SK-N-SH treated with all-trans-retinoic acid at 6 μM for 48 hours (cell line): ENCODE results near the gene UHRF1.

Source experiments
- ARNTL ChIP-seq: fragments of 450-650 bp; formaldehyde crosslinking; IDR thresholded peaks from 2 replicates; pipeline ENCODE4 v1.5.0; 2020; ENCODE audit warnings: low read depth, mild to moderate bottlenecking, moderate library complexity, borderline replicate concordance
- CREB5 ChIP-seq: fragments of 250-450 bp; sonication (Bioruptor Pico); IDR thresholded peaks from 2 replicates; pipeline ENCODE4 v1.5.1; 2020; ENCODE audit warnings: low read depth, mild to moderate bottlenecking, moderate library complexity
- CSDC2 ChIP-seq: fragments of 250-450 bp; sonication (Bioruptor Pico); IDR thresholded peaks from 2 replicates; pipeline ENCODE4 v1.5.0; 2020; ENCODE audit warnings: mild to moderate bottlenecking, moderate library complexity
- CSRNP3 ChIP-seq: fragments of 250-450 bp; sonication (Bioruptor Pico); IDR thresholded peaks from 2 replicates; pipeline ENCODE4 v1.5.1; 2021; ENCODE audit warnings: mild to moderate bottlenecking, moderate library complexity
- OSR1 ChIP-seq: fragments of 250-450 bp; sonication (Bioruptor Pico); IDR thresholded peaks from 2 replicates; pipeline ENCODE4 v1.8.0; 2022; ENCODE audit warnings: moderate library complexity, mild to moderate bottlenecking, inconsistent platforms
- PATZ1 ChIP-seq: fragments of 250-450 bp; sonication (Bioruptor Pico); IDR thresholded peaks from 2 replicates; pipeline ENCODE4 v1.8.0; 2020; ENCODE audit warnings: mild to moderate bottlenecking, moderate library complexity, borderline replicate concordance
- PPARA ChIP-seq: fragments of 250-450 bp; sonication (Bioruptor Pico); IDR thresholded peaks from 2 replicates; pipeline ENCODE4 v1.5.0; 2020; ENCODE audit warnings: mild to moderate bottlenecking, borderline replicate concordance
- TSHZ2 ChIP-seq: fragments of 250-450 bp; sonication (Bioruptor Pico); IDR thresholded peaks from 2 replicates; pipeline ENCODE4 v1.5.0; 2020; ENCODE audit warnings: mild to moderate bottlenecking, moderate library complexity
- ZC3H10 ChIP-seq: fragments of 250-450 bp; sonication (Bioruptor Pico); IDR thresholded peaks from 2 replicates; pipeline ENCODE4 v1.5.1; 2021; ENCODE audit warnings: mild to moderate bottlenecking, moderate library complexity
- ZFP3 ChIP-seq: fragments of 250-450 bp; sonication (Bioruptor Pico); IDR thresholded peaks from 2 replicates; pipeline ENCODE4 v1.5.0; 2020; ENCODE audit warnings: mild to moderate bottlenecking, moderate library complexity
- ZFP30 ChIP-seq: fragments of 450-650 bp; formaldehyde crosslinking; IDR thresholded peaks from 2 replicates; pipeline ENCODE4 v1.5.0; 2022; ENCODE audit warnings: mild to moderate bottlenecking, moderate library complexity

GRCh38 chr19:4981681-4981958 is 72.3 kb downstream of the UHRF1 start:
- no peak for TF ChIP-seq ZFP30
- TF ChIP-seq CSDC2 (CRISPR knock-in tag): no peak
- TF ChIP-seq PATZ1 (CRISPR knock-in tag): no peak
- TF ChIP-seq CREB5: no peak
- no peak for TF ChIP-seq OSR1 (CRISPR knock-in tag)
- no peak for TF ChIP-seq CSRNP3 (CRISPR knock-in tag)
- TF ChIP-seq TSHZ2 (CRISPR knock-in tag): no peak
- TF ChIP-seq ZC3H10 (CRISPR knock-in tag): no peak
- TF ChIP-seq PPARA: no peak
- TF ChIP-seq ZFP3: no peak
- no peak for TF ChIP-seq ARNTL (CRISPR knock-in tag)
